RCC 7860 (cell line): Measurements from ENCODE around the gene GFI1.

Experiments used
- DNase-seq: peaks from one replicate; pipeline ENCODE4 v3.0.0-alpha.2; 2015; ENCODE audit warnings: low spot score
- FAIRE-seq: peaks from 2 replicates; lab custom pipeline; 2012; peaks lifted over from hg19 to GRCh38; lab: Jason Lieb, UNC

Gene GFI1

GRCh38 chr1:92488832-92489231, 2.1 kb upstream of the GFI1 start:
- DNase-seq (no peak), FAIRE-seq (no peak)

- DNase-seq (no peak), FAIRE-seq (no peak)
Observed at GRCh38 chr1:92488416-92488815, 1.7 kb upstream of the GFI1 start.

GRCh38 chr1:92487078-92487605, 417 bp upstream of the GFI1 start:
- no peak for DNase-seq
- FAIRE-seq: no peak

GRCh38 chr1:92485381-92486250, 1.1 kb downstream of the GFI1 start:
- FAIRE-seq (no peak), DNase-seq (no peak)

- DNase-seq (no peak), FAIRE-seq (no peak)
Observed at GRCh38 chr1:92484472-92485380, 2.0 kb downstream of the GFI1 start.

GRCh38 chr1:92483610-92484471, 2.9 kb downstream of the GFI1 start:
- DNase-seq: no peak
- FAIRE-seq: no peak

- no peak for FAIRE-seq
- DNase-seq: no peak
Observed at GRCh38 chr1:92482665-92483609, 3.8 kb downstream of the GFI1 start.

GRCh38 chr1:92481971-92482664, 4.6 kb downstream of the GFI1 start:
- DNase-seq: no peak
- no peak for FAIRE-seq

- DNase-seq (no peak), FAIRE-seq (no peak)
Observed at GRCh38 chr1:92481599-92481925, 5.2 kb downstream of the GFI1 start.

GRCh38 chr1:92480813-92481598, 5.7 kb downstream of the GFI1 start:
- FAIRE-seq (no peak), DNase-seq (no peak)

- no peak for FAIRE-seq
Observed at GRCh38 chr1:92480200-92480812, 6.4 kb downstream of the GFI1 start.

GRCh38 chr1:92479587-92479986, 7.1 kb downstream of the GFI1 start:
- FAIRE-seq (no peak), DNase-seq (no peak)

More at GRCh38 chr1:92480200-92480812, 6.4 kb downstream of the GFI1 start:
- DNase-seq: no peak

- FAIRE-seq (no peak), DNase-seq (no peak)
Observed at GRCh38 chr1:92478393-92478792, 8.3 kb downstream of the GFI1 start.

GRCh38 chr1:92476071-92476631, 10.6 kb downstream of the GFI1 start:
- FAIRE-seq: no peak
- DNase-seq: no peak

- no peak for FAIRE-seq
- DNase-seq: no peak
Observed at GRCh38 chr1:92475029-92475428, 11.7 kb downstream of the GFI1 start.

GRCh38 chr1:92473781-92474495, 12.8 kb downstream of the GFI1 start:
- FAIRE-seq: no peak
- DNase-seq: no peak

- no peak for FAIRE-seq
- no peak for DNase-seq
Observed at GRCh38 chr1:92470216-92470615, 16.5 kb downstream of the GFI1 start.
